Measurements from ENCODE around the gene NKRF. TPM values are rescaled to one million over a fixed set of nuclear protein-coding genes. Genes with fewer than 3 reads are reported as not detected.

NKRF gene
- total and polyA plus RNA-seq, 2 of the 8 experiments (the other 6 are each of a cell fraction or from before 2014, with no cell fraction given) = 3.8 to 11.4 TPM

GRCh38 chrX:119624417-119624816, 18.2 kb upstream of the NKRF start:
- POLR2A ChIA-PET (ENCODE audit: partially characterized antibody) = no interaction called here
- CTCF ChIA-PET (ENCODE audit: partially characterized antibody) = interaction anchor here (0.6 kb wide), 2 partner anchors 62 to 158 kb away, joined by 3 read pairs; no protein-coding TSS in a partner anchor
- TF ChIP-seq KDM4A (IDR thresholded peaks at IDR 0.05; ENCODE audit: low read depth, low read length, severe bottlenecking) (no peak), CHD2 (IDR thresholded peaks at IDR 0.05; ENCODE audit: low read length) (no peak), SUZ12 (IDR thresholded peaks at IDR 0.05; ENCODE audit: low read length) (no peak), BACH1 (IDR thresholded peaks at IDR 0.05; ENCODE audit: low read length) (no peak), YY1 (IDR thresholded peaks at IDR 0.05; ENCODE audit: low read depth, low read length) (no peak), EZH2 (IDR thresholded peaks at IDR 0.05; ENCODE audit: low read depth, low read length, severe bottlenecking) (no peak), NANOG (IDR thresholded peaks at IDR 0.05; ENCODE audit: insufficient read depth, low read depth, low read length, poor library complexity, severe bottlenecking) (no peak), MAX (IDR thresholded peaks at IDR 0.05) (no peak), SIRT6 (IDR thresholded peaks at IDR 0.05; ENCODE audit: low read length) (no peak), POLR2A (IDR thresholded peaks at IDR 0.05; ENCODE audit: control extremely low read depth in 1 of 2, low read depth in 2 of 2, low read length in 2 of 2) (no peak), KDM1A (IDR thresholded peaks at IDR 0.05; ENCODE audit: borderline replicate concordance, low read length) (no peak), SP1 (IDR thresholded peaks at IDR 0.05; ENCODE audit: low read depth, low read length) (no peak), RFX5 (IDR thresholded peaks at IDR 0.05; ENCODE audit: borderline replicate concordance, low read depth, low read length) (no peak), ATF3 (IDR thresholded peaks at IDR 0.05; ENCODE audit: insufficient read depth, low read depth, low read length) (no peak), CBX8 (IDR thresholded peaks at IDR 0.05; ENCODE audit: borderline replicate concordance, low read depth, low read length) (no peak)

More at GRCh38 chrX:119624417-119624816, 18.2 kb upstream of the NKRF start:
- Histone ChIP-seq H4K20me1 (replicated peaks in 1 of 2; ENCODE audit: control insufficient read depth in 1 of 2, insufficient read depth in 2 of 2, low read length in 2 of 2) (no peaks in the 10 kb centered on the region), H3K9me3 (ENCODE audit: insufficient read depth in 2 of 2, low read depth in 1 of 2, low read length in 1 of 2) (no peaks in the 10 kb centered on the region), H3K4me2 (ENCODE audit: insufficient read depth in 1 of 2, low read depth in 2 of 2, low read length in 2 of 2) (no peak overlapping the region), H3K23me2 (ENCODE audit: low read depth, low read length) (no peaks in the 10 kb centered on the region), H2AK5ac (ENCODE audit: low read depth, low read length) (no peak overlapping the region), H3K23ac (ENCODE audit: insufficient read length) (no peak overlapping the region), H4K91ac (replicated peaks; ENCODE audit: insufficient read length, low read length) (no peak overlapping the region), H2BK5ac (ENCODE audit: low read depth, low read length) (no peak overlapping the region), H4K8ac (ENCODE audit: extremely low read depth, insufficient read depth, low read length) (no peak overlapping the region), H3K27me3 (replicated peaks in 1 of 4; ENCODE audit: control insufficient read depth in 3 of 4, extremely low read depth in 1 of 4, insufficient read depth in 3 of 4, low read length in 3 of 4) (no peaks in the 10 kb centered on the region), H3K27ac (ENCODE audit: low read depth, low read length) (no peak overlapping the region), H3K4me1 (replicated peaks in 1 of 4; ENCODE audit: control insufficient read depth in 3 of 4, insufficient read depth in 4 of 4, low read length in 3 of 4) (no peaks in the 10 kb centered on the region), H3K18ac (ENCODE audit: extremely low read depth, low read length) (no peak overlapping the region), H3K14ac (ENCODE audit: insufficient read length) (no peak overlapping the region), H3K9ac (replicated peaks in 1 of 4; ENCODE audit: extremely low read depth in 1 of 4, low read depth in 3 of 4, low read length in 3 of 4) (no peak overlapping the region), H2BK20ac (ENCODE audit: low read length) (no peak overlapping the region), H2BK120ac (replicated peaks; ENCODE audit: low read depth, low read length) (no peak overlapping the region), H3K4ac (replicated peaks; ENCODE audit: insufficient read length, low read depth, low read length) (no peak overlapping the region), H4K5ac (ENCODE audit: insufficient read length, low read depth, low read length) (no peak overlapping the region), H3K79me1 (ENCODE audit: low read depth, low read length) (no peaks in the 10 kb centered on the region), H3K79me2 (ENCODE audit: control insufficient read depth in 1 of 2, insufficient read depth in 2 of 2, low read length in 2 of 2) (no peaks in the 10 kb centered on the region), H3K56ac (replicated peaks; ENCODE audit: insufficient read length, low read depth, low read length) (no peak overlapping the region), H2BK15ac (ENCODE audit: low read length) (no peak overlapping the region), H3K4me3 (ENCODE audit: extremely low read depth in 1 of 4, insufficient read depth in 2 of 4, low read depth in 3 of 4, low read length in 4 of 4) (no peak overlapping the region), H3K36me3 (ENCODE audit: control insufficient read depth in 2 of 4, insufficient read depth in 4 of 4, low read length in 3 of 4) (peaks cover 0 to 3% (median 0%) of the 10 kb centered on the region in 4 experiments; a peak in 1 of 8 replicates), H2AFZ (ENCODE audit: low read length) (no peak overlapping the region), H2BK12ac (ENCODE audit: low read depth, low read length) (no peak overlapping the region)
- WGBS, 2 experiments (ENCODE audit: extremely low coverage in 1 of 2, insufficient coverage in 1 of 2, insufficient read length in 1 of 2, insufficient replicate concordance in 2 of 2, low coverage in 1 of 2, low lambda C conversion rate in 2 of 2, missing lambda C conversion rate in 1 of 2) = 89% methylated on average over 8 of the region's 11 CpGs; no CpG with 5 or more reads in 1 of the 2 experiments
- DNase-seq (ENCODE audit: low read depth in 1 of 2, low spot score in 2 of 2) = no peak
- no peak for FAIRE-seq

All from H1 (cell line).